BJ (cell line): ENCODE data around the gene MYO5C. TPM values are rescaled to one million over a fixed set of nuclear protein-coding genes. Genes with fewer than 3 reads are reported as not detected.

ENCODE experiments used
- CTCF ChIA-PET: fragments of 350-600 bp; formaldehyde crosslinking; extraction: SDS; loops from one replicate; lab custom pipeline; 2021; ENCODE audit warnings: antibody characterized with exemption, inconsistent platforms; lab: Yijun Ruan, JAX
- POLR2A ChIA-PET: fragments of 300-600 bp; sonication (Branson Sonifier 250); formaldehyde crosslinking; extraction: SDS; loops from one replicate; lab custom pipeline; 2021; ENCODE audit warnings: antibody characterized with exemption; lab: Charles Lee
- DNase-seq: peaks from one replicate; pipeline ENCODE4 v3.0.0-alpha.2; 2011; ENCODE audit warnings: low read depth
- H3K27me3 ChIP-seq: 2 replicates; pipeline ENCODE4 v1.6.0; 2011; ENCODE audit warnings: low read length; ENCODE audit not compliant: control insufficient read depth, insufficient read depth
- H3K36me3 ChIP-seq: 2 replicates; pipeline ENCODE4 v1.5.1; 2011; ENCODE audit warnings: low read length; ENCODE audit not compliant: control insufficient read depth, insufficient read depth
- H3K4me3 ChIP-seq: 2 replicates; pipeline ENCODE4 v1.5.1; 2011; ENCODE audit warnings: low read depth, mild to moderate bottlenecking, control low read depth, low read length
- polyA plus RNA-seq: library from polyadenylated mRNA; depleted of rRNA; stranded (reverse); fragments of >200 nt; gene quantifications from 2 replicates; pipeline ENCODE4 v1.2.3, GENCODE V29; 2011
- TF ChIP-seq, protein P1 (sequence below): IDR thresholded peaks from 2 replicates; pipeline ENCODE4 v1.5.1; 2011; ENCODE audit warnings: low read depth, mild to moderate bottlenecking, control low read depth, inconsistent platforms, low read length, moderate library complexity; ENCODE audit not compliant: insufficient read depth

The MYO5C gene
- polyA plus RNA-seq, 1 experiment: 0.13 TPM

DNA sequence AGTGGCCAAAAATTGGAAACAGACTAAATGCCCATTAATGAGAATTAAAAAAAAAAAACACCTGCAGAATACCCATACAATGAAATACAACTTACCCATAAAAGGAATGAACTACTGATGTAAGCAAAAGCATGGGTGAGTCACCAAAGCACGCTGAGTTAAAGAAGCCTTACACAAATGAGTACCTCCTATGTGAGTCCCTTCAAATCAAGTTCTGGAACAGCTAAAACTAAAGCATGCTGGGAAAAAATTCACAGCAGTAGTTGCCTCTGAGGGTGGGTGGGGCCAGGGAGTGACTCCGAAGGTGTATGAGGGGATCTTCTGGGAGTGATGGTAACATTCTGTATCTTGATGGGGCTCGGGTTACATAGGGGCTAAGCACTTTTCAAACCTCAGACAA lies 11.4 kb downstream of the MYO5C start:
- DNase-seq: no peak
- TF ChIP-seq, protein P1, sequence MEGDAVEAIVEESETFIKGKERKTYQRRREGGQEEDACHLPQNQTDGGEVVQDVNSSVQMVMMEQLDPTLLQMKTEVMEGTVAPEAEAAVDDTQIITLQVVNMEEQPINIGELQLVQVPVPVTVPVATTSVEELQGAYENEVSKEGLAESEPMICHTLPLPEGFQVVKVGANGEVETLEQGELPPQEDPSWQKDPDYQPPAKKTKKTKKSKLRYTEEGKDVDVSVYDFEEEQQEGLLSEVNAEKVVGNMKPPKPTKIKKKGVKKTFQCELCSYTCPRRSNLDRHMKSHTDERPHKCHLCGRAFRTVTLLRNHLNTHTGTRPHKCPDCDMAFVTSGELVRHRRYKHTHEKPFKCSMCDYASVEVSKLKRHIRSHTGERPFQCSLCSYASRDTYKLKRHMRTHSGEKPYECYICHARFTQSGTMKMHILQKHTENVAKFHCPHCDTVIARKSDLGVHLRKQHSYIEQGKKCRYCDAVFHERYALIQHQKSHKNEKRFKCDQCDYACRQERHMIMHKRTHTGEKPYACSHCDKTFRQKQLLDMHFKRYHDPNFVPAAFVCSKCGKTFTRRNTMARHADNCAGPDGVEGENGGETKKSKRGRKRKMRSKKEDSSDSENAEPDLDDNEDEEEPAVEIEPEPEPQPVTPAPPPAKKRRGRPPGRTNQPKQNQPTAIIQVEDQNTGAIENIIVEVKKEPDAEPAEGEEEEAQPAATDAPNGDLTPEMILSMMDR: no peak
- peaks cover 7% of the 10 kb centered on the region for H3K27me3 ChIP-seq
- no peaks in the 10 kb centered on the region for H3K36me3 ChIP-seq
- POLR2A ChIA-PET: no interaction called here
- no peak overlapping the region for H3K4me3 ChIP-seq
- CTCF ChIA-PET: interaction anchor here (0.6 kb wide), 1 partner anchor 461 kb away, joined by 4 read pairs; no protein-coding TSS in a partner anchor

DNA sequence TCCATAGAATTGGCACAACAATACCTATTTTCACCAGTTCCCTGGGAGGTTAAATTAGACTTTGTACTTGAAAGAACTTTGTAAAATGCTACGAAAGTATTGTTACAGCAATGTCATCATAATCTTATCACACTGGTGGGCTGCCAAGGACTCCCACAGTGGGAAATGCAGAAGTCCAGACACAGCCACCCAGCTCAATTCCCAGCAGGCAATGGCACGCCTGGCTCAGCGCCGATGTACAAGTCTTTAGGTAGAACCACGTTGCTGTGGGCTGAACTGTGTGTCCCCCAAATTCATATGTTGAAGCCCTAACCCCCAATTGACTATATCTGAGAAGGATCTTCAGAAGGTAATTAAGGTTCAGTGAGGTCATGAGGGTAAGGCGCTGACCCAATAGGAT lies 12.3 kb downstream of the MYO5C start:
- no peak for DNase-seq
- CTCF ChIA-PET: no interaction called here
- peaks cover 7% of the 10 kb centered on the region for H3K27me3 ChIP-seq
- TF ChIP-seq, protein P1: no peak
- no peak overlapping the region for H3K4me3 ChIP-seq
- POLR2A ChIA-PET: no interaction called here
- no peaks in the 10 kb centered on the region for H3K36me3 ChIP-seq

DNA sequence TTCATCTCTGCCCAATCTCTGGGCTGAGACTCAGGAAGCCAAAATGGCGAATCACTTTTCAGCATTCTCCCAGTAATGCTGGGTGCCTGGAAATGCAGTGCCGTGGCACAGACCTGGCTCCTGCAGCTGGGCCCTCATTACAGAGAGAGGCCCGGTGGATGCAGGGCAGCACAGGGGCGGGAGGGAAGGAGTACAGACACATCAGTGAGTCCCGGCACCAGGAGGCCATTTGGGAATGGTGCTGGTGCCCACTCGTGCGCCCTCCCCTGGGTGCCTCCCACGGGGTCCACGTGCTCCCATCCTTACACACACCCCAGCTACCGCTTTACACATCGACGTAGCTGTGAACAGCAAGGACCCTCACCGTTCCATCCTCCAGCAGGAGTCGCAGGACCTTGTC lies 13.2 kb downstream of the MYO5C start:
- Histone ChIP-seq H3K36me3 (no peaks in the 10 kb centered on the region), H3K27me3 (peaks cover 7% of the 10 kb centered on the region), H3K4me3 (no peak overlapping the region)
- POLR2A ChIA-PET: no interaction called here
- TF ChIP-seq, protein P1: no peak
- DNase-seq: no peak
- CTCF ChIA-PET: no interaction called here

DNA sequence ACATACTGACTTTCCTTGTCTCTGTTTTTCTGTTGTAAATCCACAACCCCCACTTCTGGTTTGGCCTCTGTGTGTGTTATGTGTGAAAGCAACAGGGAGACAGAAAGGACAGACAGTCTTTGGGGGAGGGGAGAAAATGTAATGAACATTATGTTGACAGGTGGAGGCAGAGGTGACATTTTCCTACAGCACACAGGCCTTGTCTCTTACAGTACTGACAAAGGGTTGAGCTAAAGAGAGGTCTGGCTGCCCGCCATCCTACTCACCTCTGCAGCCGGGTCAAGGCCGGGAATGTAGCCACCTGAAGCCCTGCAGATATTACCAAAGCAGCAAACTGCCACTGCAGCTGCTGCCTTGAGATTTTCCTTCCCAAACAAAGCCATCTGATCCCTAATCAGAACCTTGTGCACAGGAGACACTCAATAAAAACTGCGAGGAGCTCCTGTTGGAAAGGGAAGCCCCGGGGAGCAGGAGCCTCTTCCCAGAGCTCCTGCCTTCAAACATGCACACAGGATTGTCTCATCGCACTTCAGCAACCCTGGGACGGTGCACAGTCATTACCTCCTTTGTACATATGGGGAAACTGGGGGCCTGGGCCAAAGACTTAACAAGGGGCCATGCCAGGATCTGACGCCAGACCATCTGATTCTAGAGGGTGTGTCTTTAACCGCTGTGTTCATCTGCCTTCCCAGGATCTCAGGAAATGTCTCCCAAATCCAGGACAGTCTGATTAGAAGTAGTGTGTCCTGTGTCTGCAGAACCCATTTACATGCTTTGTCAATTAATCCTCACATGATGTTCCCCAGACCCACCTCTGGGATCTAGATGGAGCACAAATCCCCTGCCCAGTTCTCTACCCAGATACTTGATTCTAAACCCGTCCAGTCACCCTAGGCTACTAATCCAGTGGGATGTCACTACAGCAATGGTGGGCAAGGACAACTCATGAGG lies 14.2 kb downstream of the MYO5C start:
- POLR2A ChIA-PET: no interaction called here
- TF ChIP-seq, protein P1: no peak
- H3K27me3 ChIP-seq: peaks cover 7% of the 10 kb centered on the region
- DNase-seq: no peak
- CTCF ChIA-PET: interaction anchor here (0.8 kb wide), 1 partner anchor 17 kb away, joined by 4 read pairs; no protein-coding TSS in a partner anchor
- no peaks in the 10 kb centered on the region for H3K36me3 ChIP-seq
- H3K4me3 ChIP-seq: no peak overlapping the region

DNA sequence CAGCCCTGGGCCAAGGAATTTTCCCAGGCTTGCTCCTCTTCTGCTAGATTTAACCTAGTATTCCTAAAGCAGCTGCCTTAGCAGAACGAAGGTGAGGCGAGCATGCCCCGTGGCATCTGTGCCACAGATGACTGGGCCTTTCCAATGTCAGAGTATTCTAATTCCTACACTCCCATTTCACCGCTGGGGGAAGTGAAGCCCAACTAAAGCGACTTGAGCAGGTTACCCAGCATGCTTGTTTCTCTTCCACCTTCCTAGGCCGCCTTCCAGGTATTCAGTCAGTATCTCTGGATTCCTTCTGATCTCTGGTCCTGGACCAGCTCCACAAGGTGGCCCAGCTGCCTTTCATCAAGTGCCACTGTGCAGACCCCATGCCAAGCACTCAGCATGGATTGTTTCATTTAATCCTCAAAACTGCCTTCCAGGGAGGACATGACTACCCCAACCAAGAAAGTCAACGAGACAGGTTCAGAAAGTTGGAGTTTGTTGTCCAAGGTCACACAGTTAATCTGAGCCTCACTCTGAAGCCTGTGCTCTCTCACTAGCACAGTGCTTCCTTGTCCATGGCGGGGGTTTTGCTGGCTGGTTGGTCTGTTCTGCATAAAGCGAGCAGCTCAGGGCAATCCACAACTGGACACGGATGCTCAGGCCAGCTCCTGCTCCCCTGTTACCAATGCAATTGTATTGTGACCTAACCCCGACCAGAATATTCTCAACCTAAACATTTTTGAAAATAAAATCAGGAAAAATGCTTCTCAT lies 15.1 kb downstream of the MYO5C start:
- POLR2A ChIA-PET: no interaction called here

More for the DNA sequence above, 15.1 kb downstream of the MYO5C start:
- H3K36me3 ChIP-seq: no peaks in the 10 kb centered on the region
- CTCF ChIA-PET: interaction anchor here (0.8 to 1.2 kb wide), 2 partner anchors 16 to 25 kb away, joined by 3 to 4 read pairs; no protein-coding TSS in a partner anchor
- TF ChIP-seq, protein P1: no peak
- DNase-seq: no peak
- H3K4me3 ChIP-seq: no peak overlapping the region
- peaks cover 7% of the 10 kb centered on the region for H3K27me3 ChIP-seq
